HEK293T (cell line): ENCODE results near the gene HMGB1.

Source experiments
- ARNT ChIP-seq: fragments of 450-650 bp; IDR thresholded peaks from 2 replicates; pipeline ENCODE4 v1.6.1; 2017; ENCODE audit warnings: mild to moderate bottlenecking
- PKNOX1 ChIP-seq: fragments of 450-650 bp; IDR thresholded peaks from 2 replicates; pipeline ENCODE4 v1.6.1; 2016
- SP1 ChIP-seq: fragments of 450-650 bp; IDR thresholded peaks from 2 replicates; pipeline ENCODE4 v1.6.1; 2017
- TARDBP ChIP-seq: fragments of 450-650 bp; IDR thresholded peaks from 2 replicates; pipeline ENCODE4 v1.6.1; 2016

DNA sequence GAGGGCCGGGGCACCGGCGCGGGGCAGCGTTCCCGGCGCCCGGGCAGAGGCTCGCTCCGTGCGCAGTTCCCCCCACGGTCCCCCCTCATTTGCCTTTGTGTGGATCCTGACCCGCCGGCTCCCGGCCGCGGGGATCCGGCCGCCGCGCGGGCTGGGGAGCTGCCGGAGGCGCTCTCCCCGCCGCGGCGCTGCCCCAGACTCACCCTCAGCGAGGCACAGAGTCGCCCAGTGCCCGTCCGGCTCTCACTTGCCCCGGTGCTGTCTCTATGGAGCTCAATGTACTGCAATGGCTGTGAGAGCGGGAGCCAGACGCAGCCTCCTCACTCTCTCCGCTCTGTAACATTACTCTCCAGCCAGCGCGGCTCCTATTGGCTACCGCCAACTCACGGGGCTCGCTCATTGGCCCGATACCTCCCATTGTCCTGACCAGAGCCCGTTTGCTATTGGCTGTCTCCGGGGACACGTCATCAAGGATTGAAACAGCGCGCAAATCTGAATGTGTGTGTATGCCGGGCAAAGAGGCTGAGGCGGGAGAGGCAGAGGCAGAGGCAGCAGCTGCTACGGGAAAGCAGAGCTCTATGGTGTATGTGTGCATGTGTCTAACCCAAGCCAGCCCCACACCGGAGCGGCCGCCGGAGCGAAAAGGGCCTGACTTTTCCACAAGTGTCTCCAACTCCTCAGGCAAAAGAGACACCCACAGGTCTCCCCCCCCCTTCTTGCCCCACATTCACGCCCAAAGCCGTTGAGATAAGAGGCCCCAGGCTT is at the start of gene HMGB1:
- no peak for TF ChIP-seq ARNT
- TF ChIP-seq TARDBP: no peak
- no peak for TF ChIP-seq PKNOX1
- no peak for TF ChIP-seq SP1
